Upper lobe of left lung (tissue), 4 donors: ENCODE measurements around the gene ZNF101.

Source experiments
- POLR2A ChIP-seq, 4 donors: fragments of 450-650 bp; IDR thresholded peaks; one replicate each; pipeline ENCODE4 v1.5.1; 2016 to 2017; ENCODE audit warnings: antibody characterized with exemption in 4 of 4, mild to moderate bottlenecking in 2 of 4
- TF ChIP-seq, protein P1 (sequence below), 6 experiments: fragments of 450-650 bp in 4 of 6; fragments of 200-600 bp in 2 of 6; sonication (generic) in 2 of 6; IDR thresholded peaks; one replicate each; pipeline ENCODE4 v1.5.1; 2016 to 2019; ENCODE audit warnings: antibody characterized with exemption in 6 of 6

DNA sequence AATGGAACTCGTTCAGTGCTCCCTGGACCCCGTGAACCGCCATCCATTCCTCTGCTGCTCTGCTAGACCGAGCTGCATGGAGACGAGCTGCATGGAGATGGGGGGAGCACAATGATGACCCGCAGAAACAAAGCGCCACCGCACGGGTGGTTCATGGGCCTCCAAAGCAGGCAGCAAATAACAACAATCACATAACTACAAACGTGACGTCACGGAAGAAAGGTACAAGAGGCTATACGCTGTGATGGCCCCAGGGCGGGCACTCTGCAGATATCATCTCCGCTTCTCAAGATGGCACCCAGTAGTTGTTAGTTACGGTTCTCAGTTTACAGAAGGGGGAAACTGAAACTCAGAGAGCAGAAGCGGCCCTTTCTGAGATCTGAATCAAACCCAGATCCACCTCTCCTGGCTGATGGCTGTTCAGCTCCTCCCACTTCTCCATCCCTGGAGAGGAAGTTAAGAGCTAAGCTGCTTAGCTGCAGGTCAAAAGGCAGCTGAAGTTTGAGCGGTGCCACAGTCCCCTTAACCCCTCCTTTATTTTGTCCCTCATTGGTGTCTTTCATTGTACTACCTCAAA lies 6.9 kb upstream of the ZNF101 start:
- TF ChIP-seq POLR2A (IDR thresholded peaks at IDR 0.05) = no peak
- TF ChIP-seq, protein P1, sequence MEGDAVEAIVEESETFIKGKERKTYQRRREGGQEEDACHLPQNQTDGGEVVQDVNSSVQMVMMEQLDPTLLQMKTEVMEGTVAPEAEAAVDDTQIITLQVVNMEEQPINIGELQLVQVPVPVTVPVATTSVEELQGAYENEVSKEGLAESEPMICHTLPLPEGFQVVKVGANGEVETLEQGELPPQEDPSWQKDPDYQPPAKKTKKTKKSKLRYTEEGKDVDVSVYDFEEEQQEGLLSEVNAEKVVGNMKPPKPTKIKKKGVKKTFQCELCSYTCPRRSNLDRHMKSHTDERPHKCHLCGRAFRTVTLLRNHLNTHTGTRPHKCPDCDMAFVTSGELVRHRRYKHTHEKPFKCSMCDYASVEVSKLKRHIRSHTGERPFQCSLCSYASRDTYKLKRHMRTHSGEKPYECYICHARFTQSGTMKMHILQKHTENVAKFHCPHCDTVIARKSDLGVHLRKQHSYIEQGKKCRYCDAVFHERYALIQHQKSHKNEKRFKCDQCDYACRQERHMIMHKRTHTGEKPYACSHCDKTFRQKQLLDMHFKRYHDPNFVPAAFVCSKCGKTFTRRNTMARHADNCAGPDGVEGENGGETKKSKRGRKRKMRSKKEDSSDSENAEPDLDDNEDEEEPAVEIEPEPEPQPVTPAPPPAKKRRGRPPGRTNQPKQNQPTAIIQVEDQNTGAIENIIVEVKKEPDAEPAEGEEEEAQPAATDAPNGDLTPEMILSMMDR (IDR thresholded peaks at IDR 0.05) = no peak
